Muscle of arm (tissue), 12 donors: ENCODE data around the gene TRIM13. TPM values are rescaled to one million over a fixed set of nuclear protein-coding genes. Genes with fewer than 3 reads are reported as not detected.
"Not testable (repeated sequence)": the region's sequence is repeated elsewhere in the genome, so short reads cannot be mapped to it uniquely, and the experiment has no call there.

ENCODE experiments used
- DNase-seq: peaks from one replicate; pipeline ENCODE4 v3.0.0-alpha.2; 2013
- polyA plus RNA-seq, 12 donors: library from polyadenylated mRNA; unstranded; fragments of 120-200 nt; gene quantifications; one replicate each; pipeline ENCODE4 v1.2.1, GENCODE V29; 2013; ENCODE audit not compliant: insufficient read length in 12 of 12

The TRIM13 gene
- polyA plus RNA-seq, 12 donors, result 22.1 to 95.1 (median 28.1) TPM

DNA sequence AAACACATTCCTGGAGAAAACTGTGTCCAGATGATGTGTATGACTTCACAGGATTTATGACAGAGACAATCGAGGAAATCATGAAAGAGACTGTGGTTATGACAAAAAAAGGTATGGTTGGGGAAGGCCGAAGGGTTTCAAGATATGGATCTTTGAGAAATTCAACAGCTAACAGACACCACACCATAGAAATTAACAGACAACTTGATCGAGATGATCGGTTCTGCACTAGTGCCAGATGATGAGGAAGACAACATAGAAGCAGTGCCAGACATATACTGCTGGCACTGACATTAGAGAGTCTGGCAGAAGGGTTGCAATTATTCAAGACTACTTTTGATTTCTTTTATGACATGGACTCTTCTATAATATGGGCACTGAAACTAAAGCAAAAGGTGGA lies 55.6 kb downstream of the TRIM13 start:
- DNase-seq, result no peak

DNA sequence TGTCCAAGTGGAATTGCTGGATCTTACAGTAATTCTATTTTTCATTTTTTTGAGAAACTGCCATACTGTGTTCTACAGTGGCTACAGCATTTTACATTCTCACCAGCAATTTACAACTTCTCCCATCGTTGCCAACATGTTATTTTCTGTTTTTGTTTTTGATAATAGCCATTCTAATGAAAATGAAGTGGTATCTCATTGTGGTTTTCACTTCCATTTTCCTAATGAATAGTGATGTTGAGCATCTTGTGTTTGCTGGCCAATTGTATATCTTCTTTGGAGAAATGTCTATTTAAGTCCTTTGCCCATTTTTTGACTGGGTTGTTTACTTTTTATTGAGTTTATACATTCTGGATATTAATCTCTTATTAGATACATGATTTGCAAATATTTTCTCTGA lies 57.0 kb downstream of the TRIM13 start:
- DNase-seq, result no peak

DNA sequence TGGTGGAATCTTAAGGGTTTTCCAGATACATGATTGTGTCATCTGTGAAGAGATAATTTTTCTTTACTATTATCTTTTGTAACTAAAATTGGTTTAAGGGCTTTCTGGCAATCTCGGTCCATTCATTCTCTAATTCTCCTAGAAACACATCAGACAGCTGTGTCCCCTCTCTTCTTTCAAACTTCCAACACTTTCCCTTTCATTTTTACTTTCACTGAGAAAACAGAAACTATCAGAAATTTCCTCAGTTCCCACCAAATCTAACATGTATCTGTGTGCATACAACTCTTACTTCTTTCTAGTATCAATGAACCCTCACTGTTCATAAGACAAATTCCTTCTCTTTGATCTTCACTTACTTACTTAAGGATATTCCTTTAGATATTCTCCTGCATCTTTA lies 58.6 kb downstream of the TRIM13 start:
- no peak for DNase-seq

GRCh38 chr13:50060718-50061117 lies 63.9 kb downstream of the TRIM13 start:
- no peak for DNase-seq

DNA sequence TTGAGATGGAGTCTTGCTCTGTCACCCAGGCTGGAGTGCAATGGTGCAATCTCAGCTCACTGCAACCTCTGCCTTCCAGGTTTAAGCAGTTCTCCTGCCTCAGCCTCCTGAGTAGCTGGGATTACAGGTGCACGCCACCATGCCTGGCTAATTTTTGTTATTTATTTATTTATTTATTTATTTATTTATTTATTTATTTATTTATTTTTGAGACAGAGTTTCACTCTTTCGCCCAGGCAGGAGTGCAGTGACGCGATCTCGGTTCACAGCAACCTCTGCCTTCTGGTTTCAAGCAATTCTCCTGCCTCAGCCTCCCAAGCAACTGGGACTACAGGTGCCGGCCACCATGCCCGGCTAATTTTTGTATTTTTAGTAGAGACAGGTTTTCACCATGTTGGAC lies 65.5 kb downstream of the TRIM13 start:
- DNase-seq, result not testable (repeated sequence)

- no peak for DNase-seq
Measured at GRCh38 chr13:50065712-50066111, 68.9 kb downstream of the TRIM13 start.

Other genes starting within 250 kb of the TRIM13 start
- 10 to 100 TPM; 32.7 to 94.0 (median 43.4) TPM for gene KPNA3, start 204.4 kb upstream of the TRIM13 start, polyA plus RNA-seq
- gene SPRYD7, start 60.7 kb upstream of the TRIM13 start, polyA plus RNA-seq, result 10 to 100 TPM in 11 of 12 donors, not detected in 1; 10.7 to 17.3 (median 13.1) TPM
- gene KCNRG, start 18.4 kb downstream of the TRIM13 start, polyA plus RNA-seq, result 1 to 10 TPM in 7 of 12 donors, under 1 TPM in 3, not detected in 2; 0.38 to 1.7 (median 1.1) TPM